Measurements from ENCODE around the gene HOXA10.

HOXA10 gene

GRCh38 chr7:27182285-27182841, 8.2 kb upstream of the HOXA10 start:
- FAIRE-seq (no peak), DNase-seq (ENCODE audit: extremely low spot score, insufficient read length, low read depth) (no peak)

DNA sequence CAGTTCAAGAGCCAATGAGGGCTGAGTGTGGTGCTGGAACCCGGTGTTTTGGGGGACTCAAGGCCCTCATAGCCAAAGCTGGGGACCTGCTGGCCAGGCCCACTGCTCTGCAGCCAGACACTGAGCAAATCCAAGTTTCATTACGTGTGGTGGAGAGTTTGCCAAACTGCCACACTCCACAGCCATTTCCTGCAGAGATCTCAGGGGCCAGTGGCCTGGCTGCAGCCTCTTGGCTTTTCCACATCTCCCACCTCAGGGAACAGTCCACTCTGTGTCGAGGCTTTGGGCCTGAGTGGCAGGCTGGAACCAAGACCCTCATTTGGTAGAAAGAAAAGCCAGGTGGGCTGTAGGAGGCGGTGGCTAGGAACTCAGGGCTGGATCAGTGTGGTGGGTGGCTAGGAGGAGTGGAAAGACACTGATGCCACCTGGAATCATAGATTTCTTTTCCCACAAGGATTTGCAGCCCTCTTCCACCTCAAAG, 7.7 kb upstream of the HOXA10 start:
- FAIRE-seq, result no peak

DNA sequence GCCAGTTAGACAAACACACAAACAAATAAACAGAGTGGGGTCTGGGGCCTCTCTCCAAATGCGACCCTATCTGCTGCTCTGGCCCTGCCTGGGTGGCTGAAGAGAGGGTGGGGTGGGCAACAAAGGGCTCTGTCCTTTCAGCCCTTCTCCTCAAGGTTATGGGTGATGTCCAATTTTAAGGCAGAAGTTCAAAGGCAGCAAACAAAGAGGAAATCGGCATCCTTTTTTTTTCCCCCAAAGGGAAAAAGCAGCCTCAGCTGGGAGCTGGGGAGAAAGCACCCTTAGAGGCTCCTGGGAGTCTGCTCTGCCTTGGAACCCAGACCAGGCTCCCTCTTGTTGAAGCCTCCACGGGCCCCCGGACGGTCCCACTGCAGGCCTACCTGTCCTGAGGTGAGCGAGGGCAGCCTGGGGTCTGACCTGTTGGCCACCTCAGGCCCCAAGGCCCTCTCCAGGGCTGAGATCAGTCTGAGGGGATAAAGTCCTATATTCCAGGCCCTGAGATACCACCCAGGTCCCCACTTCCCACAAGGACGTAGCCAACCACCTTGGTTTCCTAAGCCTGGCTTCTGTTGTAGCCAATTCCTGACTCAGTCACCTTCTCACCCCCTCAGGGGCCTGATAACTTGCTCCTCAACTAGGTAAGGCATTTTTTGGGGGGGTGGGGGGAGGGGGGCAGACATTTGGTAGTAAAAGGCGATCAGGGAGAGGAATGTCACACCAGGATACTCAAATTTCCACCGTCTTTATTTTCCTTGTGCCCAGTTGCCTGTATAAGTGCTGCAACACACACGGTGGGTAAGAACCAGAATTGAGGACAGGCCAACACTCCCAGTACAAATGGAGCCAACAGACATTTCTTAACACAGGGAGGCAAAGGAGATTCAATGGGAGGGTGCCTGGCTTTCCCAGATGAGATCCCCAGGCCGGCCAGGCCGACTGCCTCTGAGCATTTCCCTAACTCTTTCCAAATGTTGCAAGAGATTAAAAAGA, 6.6 kb upstream of the HOXA10 start:
- DNase-seq (ENCODE audit: extremely low spot score, insufficient read length, low read depth) (no peak), FAIRE-seq (no peak)

More for the DNA sequence above, 7.7 kb upstream of the HOXA10 start:
- no peak for DNase-seq (ENCODE audit: extremely low spot score, insufficient read length, low read depth)

- peak; percentile 53 for DNase-seq (ENCODE audit: extremely low spot score, insufficient read length, low read depth)
- FAIRE-seq, result peak; percentile 65
Measured at GRCh38 chr7:27179503-27180430, 5.6 kb upstream of the HOXA10 start.

- DNase-seq (ENCODE audit: extremely low spot score, insufficient read length, low read depth) (no peak), FAIRE-seq (no peak)
Measured at GRCh38 chr7:27179030-27179429, 4.9 kb upstream of the HOXA10 start.

GRCh38 chr7:27178366-27178765, 4.2 kb upstream of the HOXA10 start:
- DNase-seq (ENCODE audit: extremely low spot score, insufficient read length, low read depth), result no peak
- FAIRE-seq, result no peak

- DNase-seq (ENCODE audit: extremely low spot score, insufficient read length, low read depth), result no peak
- no peak for FAIRE-seq
Measured at GRCh38 chr7:27177795-27178320, 3.7 kb upstream of the HOXA10 start.

- DNase-seq (ENCODE audit: extremely low spot score, insufficient read length, low read depth), result no peak
- FAIRE-seq, result no peak
Measured at GRCh38 chr7:27176962-27177794, 3.1 kb upstream of the HOXA10 start.

DNA sequence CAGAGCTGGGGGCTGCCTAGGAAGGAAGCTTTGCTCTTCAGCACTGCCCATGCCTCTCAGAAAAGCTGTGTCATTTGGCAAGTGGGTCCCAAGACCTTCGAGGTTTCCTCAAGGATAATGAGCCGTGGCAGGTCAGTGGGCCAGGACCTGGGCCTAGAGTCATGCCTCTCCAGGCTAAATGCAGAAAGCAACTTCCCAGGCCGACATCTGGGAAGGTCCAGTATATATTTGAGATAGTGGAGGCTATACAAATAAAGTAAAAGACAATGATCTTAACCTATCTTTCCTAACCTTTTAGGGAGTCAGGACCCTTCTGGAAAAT, 2.4 kb upstream of the HOXA10 start:
- no peak for FAIRE-seq
- no peak for DNase-seq (ENCODE audit: extremely low spot score, insufficient read length, low read depth)

DNA sequence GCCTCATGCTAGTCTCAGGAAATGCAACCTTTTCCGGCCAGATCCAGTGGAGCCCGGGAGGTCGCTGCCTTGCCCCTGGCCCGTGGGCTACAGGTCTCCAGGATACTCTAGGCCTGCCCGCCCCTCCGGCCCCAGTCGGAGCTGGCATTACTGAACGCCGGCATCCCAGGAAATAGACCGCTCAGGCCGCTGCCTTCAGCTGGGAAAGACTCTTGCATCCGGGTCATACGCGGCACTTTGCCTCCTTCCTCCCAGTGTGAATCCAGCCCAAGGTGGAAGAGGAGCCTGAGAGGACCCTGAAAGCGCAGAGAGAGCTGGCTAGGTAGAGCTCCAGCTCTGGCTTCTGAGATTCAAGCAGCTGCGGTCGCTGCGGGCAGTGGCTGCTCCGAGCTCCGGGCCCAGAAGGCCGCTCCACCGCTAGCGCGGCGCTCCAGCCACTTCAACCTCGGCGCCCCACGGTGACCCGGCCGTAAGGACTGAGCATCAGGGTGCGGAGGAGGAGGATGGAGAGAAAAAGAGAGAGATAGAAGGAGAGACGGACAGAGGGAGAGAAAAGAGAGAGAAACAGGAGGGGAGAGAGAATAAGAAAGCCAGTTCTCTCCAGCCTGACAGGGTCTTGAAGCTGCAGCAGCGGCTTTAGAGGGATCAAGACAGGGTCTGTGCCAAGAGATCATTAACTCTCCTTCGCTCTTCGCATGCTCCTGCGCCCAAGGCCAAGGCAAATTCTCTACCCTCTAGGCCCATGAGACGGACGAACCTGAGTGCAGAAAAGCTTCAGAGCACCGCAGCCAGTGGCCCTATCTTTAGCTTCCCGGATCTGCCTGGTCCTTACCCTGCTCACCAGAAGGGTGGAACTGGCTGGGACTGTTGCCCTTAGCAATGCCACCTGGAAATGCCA, 1.8 kb upstream of the HOXA10 start:
- FAIRE-seq (no peak), DNase-seq (ENCODE audit: extremely low spot score, insufficient read length, low read depth) (no peak)

DNA sequence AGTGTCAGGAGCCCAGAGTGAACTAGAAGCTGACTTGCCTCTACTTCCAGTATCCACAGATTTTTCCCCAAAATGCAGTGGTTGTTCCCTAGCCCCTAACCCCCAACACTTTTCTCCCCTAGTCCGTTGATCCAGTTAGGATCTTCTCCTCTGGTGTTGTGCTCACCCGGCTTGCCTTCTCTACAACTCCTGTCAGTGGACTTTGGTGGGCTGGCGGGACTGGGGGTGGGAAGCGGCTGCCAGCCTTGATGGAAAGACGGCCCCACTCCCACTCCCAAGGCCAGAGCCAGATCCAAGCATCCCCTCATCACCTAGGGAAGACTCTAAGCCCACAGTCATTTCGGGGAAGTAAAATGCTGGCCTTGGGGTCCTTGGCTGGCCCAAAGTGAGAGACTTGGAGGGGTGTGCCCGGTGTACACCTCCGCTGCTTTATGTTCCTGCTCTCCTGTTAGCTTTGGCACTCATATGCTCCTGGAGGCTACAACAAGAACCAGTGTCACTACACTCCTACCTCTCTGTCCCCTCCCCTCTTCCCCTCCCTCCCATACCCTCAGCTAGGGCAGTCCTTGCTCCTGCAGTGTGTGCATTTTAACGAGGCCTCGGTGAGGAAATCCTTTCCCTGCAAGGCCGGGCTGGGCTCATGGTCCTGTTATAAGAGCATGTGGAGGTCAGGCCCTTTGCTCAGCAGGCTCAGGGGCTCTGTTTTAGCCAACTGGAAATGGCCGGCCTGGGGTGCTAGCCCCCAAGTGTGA, 930 bp upstream of the HOXA10 start:
- FAIRE-seq (no peak), DNase-seq (ENCODE audit: extremely low spot score, insufficient read length, low read depth) (no peak)

- DNase-seq (ENCODE audit: extremely low spot score, insufficient read length, low read depth), result no peak
- FAIRE-seq, result no peak
Measured at GRCh38 chr7:27173511-27173955, 587 bp downstream of the HOXA10 start.

DNA sequence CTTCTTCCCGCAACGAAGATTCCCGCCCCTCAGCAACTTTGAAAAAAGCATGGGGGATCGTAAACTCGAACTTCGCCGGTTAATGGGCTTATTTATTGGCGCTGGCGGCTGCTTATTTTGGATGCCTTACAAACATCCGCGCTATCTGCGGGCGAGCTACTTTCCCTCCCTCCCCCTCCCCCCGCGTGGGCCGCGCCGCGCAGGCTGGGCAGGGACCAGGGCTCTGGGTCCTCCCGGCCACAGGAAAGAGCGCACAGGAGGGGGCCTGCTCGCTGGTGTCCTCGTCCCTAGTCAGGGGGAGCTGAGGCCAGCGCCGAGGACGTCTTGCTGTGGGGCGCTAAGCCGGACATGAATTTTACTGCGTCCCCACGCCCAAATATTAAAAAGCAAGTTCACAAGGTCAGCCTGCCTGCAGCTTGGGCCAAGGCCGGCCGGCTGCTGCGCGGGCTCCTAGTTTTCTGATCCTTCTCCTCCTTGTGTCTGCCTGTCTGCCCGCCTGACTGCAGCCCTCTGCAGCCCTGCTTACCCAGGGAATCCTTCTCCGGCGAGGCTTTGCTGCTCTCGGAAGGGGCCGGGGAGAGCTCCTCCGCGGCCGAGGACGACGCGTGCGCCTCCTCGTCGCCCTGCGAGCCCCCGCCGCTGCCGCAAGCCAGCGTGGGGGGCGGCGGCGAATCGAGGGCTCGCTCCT, 1.2 kb downstream of the HOXA10 start:
- DNase-seq (ENCODE audit: extremely low spot score, insufficient read length, low read depth) (no peak), FAIRE-seq (no peak)

DNA sequence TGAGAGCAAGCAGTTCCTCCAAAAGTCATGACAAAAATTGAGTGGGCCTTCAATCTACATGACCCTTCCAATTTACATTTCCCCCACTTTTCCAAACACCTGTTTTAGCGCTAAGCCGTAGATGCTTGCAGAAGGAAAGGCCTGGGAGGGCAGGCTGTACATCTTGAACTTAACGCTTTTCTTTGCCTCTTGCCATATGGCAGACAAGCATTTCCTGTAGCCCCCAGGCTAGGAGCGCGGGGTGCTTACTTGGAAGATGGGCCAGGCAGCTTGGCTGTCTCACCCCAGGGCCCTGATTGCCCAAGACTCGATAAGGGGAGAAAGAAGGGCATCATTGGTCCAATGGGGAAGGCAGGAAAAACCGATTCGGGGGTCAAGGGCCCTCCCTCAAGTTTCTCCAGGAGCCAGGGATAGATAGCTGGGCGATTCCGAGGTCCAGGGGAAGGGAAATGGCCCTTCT, 1.8 kb downstream of the HOXA10 start:
- no peak for FAIRE-seq

GRCh38 chr7:27171637-27172314, 2.3 kb downstream of the HOXA10 start:
- DNase-seq (ENCODE audit: extremely low spot score, insufficient read length, low read depth) (no peak), FAIRE-seq (no peak)

More for the DNA sequence above, 1.8 kb downstream of the HOXA10 start:
- DNase-seq (ENCODE audit: extremely low spot score, insufficient read length, low read depth), result no peak

- no peak for DNase-seq (ENCODE audit: extremely low spot score, insufficient read length, low read depth)
- FAIRE-seq, result no peak
Measured at GRCh38 chr7:27171325-27171636, 2.8 kb downstream of the HOXA10 start.

All from GM18507 (cell line).